Measurements from ENCODE around the gene HOXD1.

HOXD1 gene

GRCh38 chr2:176164611-176165369 lies 23.7 kb upstream of the HOXD1 start:
- DNase-seq (ENCODE audit: extremely low read depth in 1 of 2, low read depth in 1 of 2): no peak

DNA sequence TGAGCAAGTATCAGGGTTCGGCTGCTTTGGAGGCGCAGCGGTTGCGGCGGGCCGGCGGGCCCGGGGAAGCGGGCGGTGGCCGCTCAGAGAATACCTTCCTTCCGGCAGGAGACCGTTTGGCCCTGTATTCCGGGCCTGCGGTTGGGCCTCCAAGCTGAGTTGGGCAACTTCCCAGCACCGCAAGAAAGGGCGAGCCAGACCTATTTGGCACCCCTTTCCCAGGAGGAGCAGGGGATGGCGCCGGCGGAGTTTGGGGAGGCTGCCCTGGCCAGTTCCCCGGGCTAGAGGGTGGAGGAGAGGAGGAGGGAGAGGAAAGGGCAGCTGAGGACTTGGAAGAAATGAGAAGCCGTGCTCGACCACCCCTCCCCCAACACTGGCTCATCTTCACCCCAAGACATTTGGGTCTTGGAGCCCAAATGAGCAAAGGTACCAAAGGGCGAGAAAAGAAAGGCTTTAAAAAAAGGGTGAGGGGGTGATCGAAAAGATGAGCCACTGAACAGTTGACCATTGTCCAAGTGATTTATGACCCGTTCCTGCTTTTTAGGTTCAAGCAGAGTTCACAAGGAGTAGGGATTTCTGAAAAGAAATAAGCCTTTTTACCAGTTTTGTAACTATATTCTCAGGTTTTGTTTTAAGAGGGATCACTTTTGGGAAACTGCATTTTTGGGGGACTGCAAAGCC lies 23.0 kb upstream of the HOXD1 start:
- DNase-seq (ENCODE audit: extremely low read depth in 1 of 2, low read depth in 1 of 2): no peak

DNA sequence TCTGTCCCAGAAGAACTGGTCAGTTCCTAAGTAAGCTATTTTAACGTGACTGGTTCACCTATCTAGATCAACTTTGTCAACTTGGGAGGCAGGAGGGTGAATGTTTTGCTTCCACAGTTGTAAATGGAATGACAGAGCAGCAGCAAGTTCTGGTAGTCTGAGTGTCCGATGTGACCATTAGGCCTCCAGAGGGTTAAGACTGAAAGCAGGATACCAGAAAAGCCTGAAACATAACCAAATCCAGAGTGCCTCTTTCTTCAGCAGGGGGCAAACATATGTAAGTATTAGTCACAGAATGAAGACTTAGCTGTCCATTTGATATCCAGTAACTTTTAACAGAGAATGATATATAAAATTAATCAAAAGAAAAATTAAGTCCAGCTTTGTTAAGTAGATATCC lies 22.2 kb upstream of the HOXD1 start:
- DNase-seq (ENCODE audit: extremely low read depth in 1 of 2, low read depth in 1 of 2): no peak

- DNase-seq (ENCODE audit: extremely low read depth in 1 of 2, low read depth in 1 of 2): no peak
Measured at GRCh38 chr2:176167398-176167797, 21.1 kb upstream of the HOXD1 start.

DNA sequence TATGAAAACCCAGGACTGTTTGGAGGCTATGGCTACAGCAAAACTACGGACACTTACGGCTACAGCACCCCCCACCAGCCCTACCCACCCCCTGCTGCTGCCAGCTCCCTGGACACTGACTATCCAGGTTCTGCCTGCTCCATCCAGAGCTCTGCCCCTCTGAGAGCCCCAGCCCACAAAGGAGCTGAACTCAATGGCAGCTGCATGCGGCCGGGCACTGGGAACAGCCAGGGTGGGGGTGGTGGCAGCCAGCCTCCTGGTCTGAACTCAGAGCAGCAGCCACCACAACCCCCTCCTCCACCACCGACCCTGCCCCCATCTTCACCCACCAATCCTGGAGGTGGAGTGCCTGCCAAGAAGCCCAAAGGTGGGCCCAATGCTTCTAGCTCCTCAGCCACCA lies 19.3 kb upstream of the HOXD1 start:
- no peak for DNase-seq (ENCODE audit: extremely low read depth in 1 of 2, low read depth in 1 of 2)

DNA sequence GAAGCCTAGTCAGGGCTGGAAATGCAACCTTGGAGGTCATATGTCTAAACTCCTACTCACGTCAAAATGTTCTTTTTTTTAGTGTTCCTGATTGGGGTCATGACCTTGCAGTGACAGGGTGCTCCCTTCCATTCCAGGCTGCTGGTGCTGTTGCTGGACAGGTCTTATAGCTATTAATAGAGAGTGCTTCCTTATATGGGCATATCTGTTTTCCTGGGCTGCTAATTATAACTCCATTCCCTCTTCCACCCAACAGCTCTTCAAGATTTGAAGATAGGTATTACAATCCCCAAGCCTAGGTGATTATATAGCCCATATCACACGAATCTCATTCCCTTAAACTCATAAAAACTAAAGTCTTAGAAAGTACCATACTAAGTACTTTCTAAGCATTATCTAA lies 18.8 kb upstream of the HOXD1 start:
- DNase-seq (ENCODE audit: extremely low read depth in 1 of 2, low read depth in 1 of 2): no peak

GRCh38 chr2:176170602-176171305 lies 17.7 kb upstream of the HOXD1 start:
- no peak for DNase-seq (ENCODE audit: extremely low read depth in 1 of 2, low read depth in 1 of 2)

- DNase-seq (ENCODE audit: extremely low read depth in 1 of 2, low read depth in 1 of 2): no peak
Measured at GRCh38 chr2:176171351-176172006, 17.0 kb upstream of the HOXD1 start.

DNA sequence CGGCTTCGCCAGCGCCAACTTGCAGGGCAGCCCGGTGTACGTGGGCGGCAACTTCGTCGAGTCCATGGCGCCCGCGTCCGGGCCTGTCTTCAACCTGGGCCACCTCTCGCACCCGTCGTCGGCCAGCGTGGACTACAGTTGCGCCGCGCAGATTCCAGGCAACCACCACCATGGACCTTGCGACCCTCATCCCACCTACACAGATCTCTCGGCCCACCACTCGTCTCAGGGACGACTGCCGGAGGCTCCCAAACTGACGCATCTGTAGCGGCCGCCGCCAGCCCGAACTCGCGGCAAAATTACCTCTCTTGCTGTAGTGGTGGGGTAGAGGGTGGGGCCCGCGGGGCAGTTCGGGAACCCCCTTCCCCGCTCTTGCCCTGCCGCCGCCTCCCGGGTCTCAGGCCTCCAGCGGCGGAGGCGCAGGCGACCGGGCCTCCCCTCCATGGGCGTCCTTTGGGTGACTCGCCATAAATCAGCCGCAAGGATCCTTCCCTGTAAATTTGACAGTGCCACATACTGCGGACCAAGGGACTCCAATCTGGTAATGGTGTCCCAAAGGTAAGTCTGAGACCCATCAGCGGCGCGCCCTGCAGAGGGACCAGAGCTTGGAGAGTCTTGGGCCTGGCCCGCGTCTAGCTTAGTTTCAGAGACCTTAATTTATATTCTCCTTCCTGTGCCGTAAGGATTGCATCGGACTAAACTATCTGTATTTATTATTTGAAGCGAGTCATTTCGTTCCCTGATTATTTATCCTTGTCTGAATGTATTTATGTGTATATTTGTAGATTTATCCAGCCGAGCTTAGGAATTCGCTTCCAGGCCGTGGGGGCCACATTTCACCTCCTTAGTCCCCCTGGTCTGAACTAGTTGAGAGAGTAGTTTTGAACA lies 16.2 kb upstream of the HOXD1 start:
- no peak for DNase-seq (ENCODE audit: extremely low read depth in 1 of 2, low read depth in 1 of 2)

DNA sequence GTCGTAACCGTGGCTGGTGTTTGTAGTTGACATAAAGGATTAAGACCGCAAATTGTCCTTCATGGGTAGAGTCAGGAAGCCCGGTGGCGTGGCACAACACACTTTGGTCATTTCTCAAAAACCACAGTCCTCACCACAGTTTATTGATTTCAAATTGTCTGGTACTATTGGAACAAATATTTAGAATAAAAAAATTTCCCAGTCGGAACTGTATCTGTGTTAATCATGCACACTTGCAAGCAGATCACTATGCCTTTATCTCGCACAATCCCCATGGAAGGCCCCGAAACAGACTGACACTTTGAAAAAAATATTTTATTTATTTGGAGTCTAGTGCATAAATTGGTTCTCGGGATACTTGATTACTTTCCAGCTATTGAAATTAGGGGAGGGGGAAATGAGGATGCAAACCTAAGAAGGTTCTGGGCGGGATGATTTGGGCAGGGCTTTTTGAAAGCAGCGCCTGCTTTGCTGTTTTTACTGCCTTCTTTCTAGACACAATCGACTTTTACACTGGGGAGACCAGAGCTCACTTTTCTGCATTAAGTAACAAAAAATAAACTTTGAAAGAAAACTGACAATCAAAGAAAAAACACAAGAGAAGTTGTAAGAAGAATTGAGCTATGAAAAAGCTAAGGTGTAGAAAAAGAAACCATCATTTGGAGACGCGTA lies 15.4 kb upstream of the HOXD1 start:
- DNase-seq (ENCODE audit: extremely low read depth in 1 of 2, low read depth in 1 of 2): no peak

DNA sequence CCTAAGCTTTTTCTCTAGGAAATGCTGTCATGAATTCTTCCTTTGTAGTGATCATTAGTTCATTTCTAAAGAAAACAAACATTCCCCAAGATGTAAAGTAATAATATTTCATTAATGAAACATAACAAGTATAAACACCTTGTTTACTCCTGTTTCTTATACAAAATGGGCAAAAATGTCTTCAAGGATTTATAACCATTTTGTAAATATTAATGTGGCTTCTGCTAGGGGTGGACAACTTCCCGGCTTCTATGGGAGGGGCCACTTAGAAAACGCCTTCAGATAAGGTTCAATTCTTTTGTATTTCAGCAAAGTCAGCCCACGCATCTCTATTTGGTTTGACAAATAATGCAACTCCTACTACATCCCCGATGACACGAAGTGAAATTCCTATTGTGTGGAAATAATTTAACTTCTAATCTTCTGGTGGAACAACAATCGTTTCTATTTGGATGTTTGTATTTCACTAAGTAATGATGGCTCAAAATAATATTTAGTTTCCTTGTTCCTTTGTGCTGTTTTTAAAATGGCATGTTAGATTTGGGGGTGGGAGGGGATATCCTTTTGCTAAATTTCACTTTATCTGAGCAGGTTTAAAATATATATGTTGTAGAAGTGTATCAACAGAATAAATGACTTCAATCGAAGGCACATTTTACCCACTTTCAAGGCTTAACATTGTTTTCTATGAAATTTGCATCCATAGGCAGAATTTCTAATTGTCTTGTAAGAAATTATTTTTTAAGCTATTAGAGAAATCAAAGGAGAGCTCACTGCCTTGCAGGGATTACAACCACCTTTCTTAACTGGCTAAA lies 14.7 kb upstream of the HOXD1 start:
- DNase-seq (ENCODE audit: extremely low read depth in 1 of 2, low read depth in 1 of 2): no peak

DNA sequence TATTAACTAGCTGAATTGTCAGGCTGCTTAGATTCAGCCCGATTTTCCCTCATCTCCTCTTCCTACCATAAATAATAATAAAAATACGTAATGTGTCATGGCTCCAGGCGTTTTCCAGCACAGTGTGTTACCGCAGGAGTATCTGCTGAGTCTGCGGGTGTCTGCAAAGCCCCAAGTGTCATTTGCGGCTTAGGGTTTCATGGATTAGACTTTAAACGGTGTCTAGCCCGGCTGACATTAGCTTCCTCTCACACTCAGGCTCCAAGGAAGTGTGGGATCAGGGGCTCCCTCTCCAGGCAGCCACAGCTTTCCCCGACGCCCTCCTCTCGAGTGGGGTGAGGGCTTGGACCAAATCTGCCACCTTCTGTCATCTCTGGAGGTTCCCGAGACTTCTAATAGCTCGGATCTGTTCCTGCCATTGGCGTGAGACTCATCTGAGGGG lies 14.1 kb upstream of the HOXD1 start:
- no peak for DNase-seq (ENCODE audit: extremely low read depth in 1 of 2, low read depth in 1 of 2)

DNA sequence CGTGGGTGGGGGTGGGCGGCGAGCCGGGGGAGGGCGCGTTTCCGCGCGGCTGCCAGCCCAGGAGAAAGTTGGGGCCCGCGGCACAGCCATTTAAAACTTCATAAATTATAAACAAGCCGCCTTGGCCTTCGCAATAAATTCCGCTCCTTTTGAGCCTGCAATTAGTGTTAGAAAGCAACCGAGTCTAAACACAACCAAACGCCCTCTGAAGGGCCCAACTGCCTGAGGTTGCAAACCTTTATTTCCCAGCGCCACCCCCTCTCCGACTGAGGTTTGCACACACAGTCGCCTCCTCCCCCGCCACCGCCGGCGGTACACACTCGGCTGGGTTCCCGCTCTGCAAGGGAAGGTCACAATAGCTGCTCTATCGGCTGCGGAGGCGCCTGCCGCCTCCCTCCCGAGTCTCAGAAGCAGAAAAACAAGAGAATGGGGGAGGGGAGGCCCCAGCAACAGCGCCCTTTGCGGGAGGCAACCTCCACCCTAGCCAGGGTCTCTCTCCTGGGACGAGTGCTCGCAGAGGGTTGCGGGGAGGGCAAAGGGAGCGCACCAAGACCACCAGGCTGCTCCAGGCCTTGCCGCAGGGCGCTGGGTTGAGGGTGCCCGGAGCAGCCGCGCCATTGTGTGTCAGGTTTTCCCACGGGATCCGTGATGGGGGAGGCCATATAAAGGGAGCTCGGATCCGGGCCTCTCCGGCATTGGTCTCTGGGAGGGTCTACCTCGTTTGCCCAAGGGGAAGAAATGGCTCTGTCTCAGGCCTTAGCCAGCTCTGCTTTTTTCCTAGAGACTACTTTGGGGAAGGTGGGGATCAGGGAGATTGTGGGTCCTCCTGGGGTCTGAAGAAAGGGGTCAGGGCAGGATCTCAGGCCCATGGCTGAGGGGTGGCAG lies 13.4 kb upstream of the HOXD1 start:
- no peak for DNase-seq (ENCODE audit: extremely low read depth in 1 of 2, low read depth in 1 of 2)

- DNase-seq (ENCODE audit: extremely low read depth in 1 of 2, low read depth in 1 of 2): no peak
Measured at GRCh38 chr2:176175709-176176607, 12.5 kb upstream of the HOXD1 start.

DNA sequence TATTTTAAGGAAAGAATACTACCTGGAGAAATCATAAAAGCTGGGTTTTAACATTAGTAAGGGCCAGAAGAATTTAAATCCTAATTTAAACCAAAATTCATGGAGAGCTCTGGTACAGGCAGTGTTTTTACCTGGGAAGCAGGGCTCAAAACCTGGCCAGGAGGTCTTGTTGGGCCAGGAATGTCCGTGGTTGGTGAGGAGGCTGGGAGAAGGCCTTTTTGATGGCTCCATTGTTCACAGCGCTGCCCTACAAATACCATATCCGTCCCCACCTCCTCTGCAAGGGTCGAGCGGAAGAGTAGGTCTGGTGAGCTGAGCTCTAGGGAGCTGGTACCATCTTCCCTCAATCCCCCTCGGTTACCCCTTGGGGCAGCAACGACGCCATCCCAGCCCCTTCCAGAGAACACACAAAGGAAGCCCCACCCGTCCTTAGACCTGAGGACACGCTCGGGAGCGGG lies 10.9 kb upstream of the HOXD1 start:
- no peak for DNase-seq (ENCODE audit: extremely low read depth in 1 of 2, low read depth in 1 of 2)

GRCh38 chr2:176178038-176178756 lies 10.3 kb upstream of the HOXD1 start:
- no peak for DNase-seq (ENCODE audit: extremely low read depth in 1 of 2, low read depth in 1 of 2)
